Transverse colon (tissue), 3 donors: ENCODE measurements around the gene ADAMTS6.
"Not testable (repeated sequence)": the region's sequence is repeated elsewhere in the genome, so short reads cannot be mapped to it uniquely, and the experiment has no call there.

Experiments used
- POLR2A ChIP-seq: fragments of 450-650 bp; IDR thresholded peaks from one replicate; pipeline ENCODE4 v1.6.1; 2016; ENCODE audit warnings: antibody characterized with exemption, mild to moderate bottlenecking, moderate library complexity
- TF ChIP-seq, protein P1 (sequence below), 5 experiments: fragments of 200-600 bp in 3 of 5; fragments of 450-650 bp in 2 of 5; sonication (generic) in 3 of 5; IDR thresholded peaks; 1 replicate in 2 of 5; 2 replicates in 3 of 5; pipeline ENCODE4 v1.5.1; 2016 to 2017; ENCODE audit warnings: antibody characterized with exemption in 5 of 5, inconsistent platforms in 3 of 5, mild to moderate bottlenecking in 2 of 5, moderate library complexity in 1 of 5

DNA sequence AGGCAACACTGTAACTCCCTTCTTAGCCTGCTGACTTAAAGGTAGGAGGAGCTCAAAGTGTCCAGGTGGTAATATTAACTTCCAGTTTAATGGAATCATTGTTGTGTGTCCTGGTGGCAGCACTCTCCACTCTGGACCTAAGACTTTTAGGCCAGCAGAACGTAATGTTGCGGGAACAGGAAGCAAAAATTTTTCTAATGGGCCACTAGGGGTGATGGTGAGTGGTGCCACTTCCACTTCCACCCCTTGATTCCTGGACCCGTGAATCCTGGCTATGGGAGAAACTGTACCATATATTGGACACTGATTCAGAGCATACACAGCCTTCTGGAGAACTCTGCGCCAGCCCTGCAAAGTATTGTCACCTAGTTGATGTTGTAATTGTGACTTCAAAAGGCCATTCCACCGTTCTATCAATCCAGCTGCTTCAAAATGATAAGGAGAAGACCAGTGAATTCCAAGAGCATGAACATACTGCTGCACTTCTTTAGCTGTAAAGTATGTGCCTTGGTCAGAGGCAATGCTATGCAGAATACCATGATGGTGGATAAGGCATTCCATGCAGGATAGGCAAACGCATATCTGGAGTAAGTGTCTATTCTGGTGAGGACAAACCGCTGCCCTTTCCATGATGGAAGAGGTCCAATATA, 6.4 kb upstream of the ADAMTS6 start:
- TF ChIP-seq POLR2A: not testable (repeated sequence)
- TF ChIP-seq, protein P1, sequence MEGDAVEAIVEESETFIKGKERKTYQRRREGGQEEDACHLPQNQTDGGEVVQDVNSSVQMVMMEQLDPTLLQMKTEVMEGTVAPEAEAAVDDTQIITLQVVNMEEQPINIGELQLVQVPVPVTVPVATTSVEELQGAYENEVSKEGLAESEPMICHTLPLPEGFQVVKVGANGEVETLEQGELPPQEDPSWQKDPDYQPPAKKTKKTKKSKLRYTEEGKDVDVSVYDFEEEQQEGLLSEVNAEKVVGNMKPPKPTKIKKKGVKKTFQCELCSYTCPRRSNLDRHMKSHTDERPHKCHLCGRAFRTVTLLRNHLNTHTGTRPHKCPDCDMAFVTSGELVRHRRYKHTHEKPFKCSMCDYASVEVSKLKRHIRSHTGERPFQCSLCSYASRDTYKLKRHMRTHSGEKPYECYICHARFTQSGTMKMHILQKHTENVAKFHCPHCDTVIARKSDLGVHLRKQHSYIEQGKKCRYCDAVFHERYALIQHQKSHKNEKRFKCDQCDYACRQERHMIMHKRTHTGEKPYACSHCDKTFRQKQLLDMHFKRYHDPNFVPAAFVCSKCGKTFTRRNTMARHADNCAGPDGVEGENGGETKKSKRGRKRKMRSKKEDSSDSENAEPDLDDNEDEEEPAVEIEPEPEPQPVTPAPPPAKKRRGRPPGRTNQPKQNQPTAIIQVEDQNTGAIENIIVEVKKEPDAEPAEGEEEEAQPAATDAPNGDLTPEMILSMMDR (IDR thresholded peaks at IDR 0.05): not testable (repeated sequence)
